SU-DHL-6 (cell line): ENCODE measurements around the gene B3GALT5.

Experiments used
- CTCF ChIP-seq: fragments of 200-600 bp; sonication (generic); IDR thresholded peaks from one replicate; pipeline ENCODE4 v1.5.1; 2017; ENCODE audit warnings: antibody characterized with exemption, mild to moderate bottlenecking, low read length, moderate library complexity; ENCODE audit not compliant: insufficient read depth, poor library complexity, severe bottlenecking
- EZH2phosphoT487 ChIP-seq: fragments of 200-600 bp; sonication (generic), shearing (Covaris generic); conservative IDR thresholded peaks from 2 replicates; pipeline ENCODE4 v1.6.1; 2018; ENCODE audit warnings: mild to moderate bottlenecking, antibody characterized with exemption, low read length, moderate library complexity, mixed read lengths

DNA sequence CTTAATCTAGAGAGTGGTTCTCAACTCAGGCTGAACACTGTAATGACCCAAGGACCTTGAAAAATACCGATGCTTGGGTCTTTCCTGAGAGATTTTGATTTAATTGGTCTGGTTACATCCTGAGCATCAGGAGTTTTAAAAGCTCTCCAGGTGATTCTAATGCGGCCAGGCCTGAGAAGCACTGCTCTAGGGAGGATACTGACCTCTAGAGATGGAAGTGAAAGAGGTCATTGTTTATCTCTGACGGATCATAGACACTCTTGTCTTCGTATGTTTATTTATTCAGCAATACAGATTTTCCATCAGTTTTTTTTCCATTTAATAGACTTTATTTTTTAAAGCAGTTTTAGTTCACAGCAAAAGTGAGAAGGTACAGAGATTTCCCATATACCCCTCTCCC lies 77.7 kb downstream of the B3GALT5 start:
- TF ChIP-seq CTCF (no peak), EZH2phosphoT487 (no peak)
